ENCODE measurements around the gene NPAT. TPM values are rescaled to one million over a fixed set of nuclear protein-coding genes. Genes with fewer than 3 reads are reported as not detected.

Gene NPAT
- total and polyA plus RNA-seq, 10 of the 15 experiments (the other 5 are each of a cell fraction or from before 2014, with no cell fraction given), result 7.5 to 32.8 (median 20.1) TPM

- TF ChIP-seq ZBTB4 (CRISPR knock-in tag; IDR thresholded peaks at IDR 0.05), result no peak
- peak; percentile 78; the same call in 1 of the 2 replicates for TF ChIP-seq PML (IDR thresholded peaks at IDR 0.05; ENCODE audit: low read length)
- no peak for TF ChIP-seq HDAC6 (IDR thresholded peaks at IDR 0.05; ENCODE audit: unreplicated experiment)
- TF ChIP-seq ZNF592 (IDR thresholded peaks at IDR 0.05), result no peak
- no peak for TF ChIP-seq SRF (IDR thresholded peaks at IDR 0.05; ENCODE audit: low read depth in 2 of 2, low read length in 2 of 2)
- TF ChIP-seq MLLT1 (IDR thresholded peaks at IDR 0.05), result peak; percentile 84
Measured at GRCh38 chr11:108222574-108223347, at the start of gene NPAT, which contains the start of gene ATM (continued).
